Activated T-cell treated with anti-CD3 and anti-CD28 coated beads, Interleukin-2, amount 50 U/mL, for 24 hours (primary cell): ENCODE measurements around the gene ARL3.
"Not testable (repeated sequence)": the region's sequence is repeated elsewhere in the genome, so short reads cannot be mapped to it uniquely, and the experiment has no call there.

Experiments
- DNase-seq: peaks from one replicate; pipeline ENCODE4 v3.0.0-alpha.2; 2020
- H3K27ac Mint-ChIP-seq: 2 replicates; pipeline ENCODE4 v1.8.0; 2020; ENCODE audit warnings: mild to moderate bottlenecking, mixed read lengths
- H3K27me3 Mint-ChIP-seq: 2 replicates; pipeline ENCODE4 v1.8.0; 2020; ENCODE audit warnings: mixed read lengths
- H3K36me3 Mint-ChIP-seq: 2 replicates; pipeline ENCODE4 v1.8.0; 2020; ENCODE audit warnings: low read depth, mixed read lengths
- H3K4me1 Mint-ChIP-seq: 2 replicates; pipeline ENCODE4 v1.8.0; 2020; ENCODE audit warnings: low read depth, mixed read lengths
- H3K4me3 Mint-ChIP-seq: 2 replicates; pipeline ENCODE4 v1.8.0; 2020; ENCODE audit warnings: mild to moderate bottlenecking, moderate library complexity, mixed read lengths
- H3K9me3 Mint-ChIP-seq: 2 replicates; pipeline ENCODE4 v1.8.0; 2020; ENCODE audit warnings: mixed read lengths

ARL3 gene

GRCh38 chr10:102713814-102714620 is at the start of gene ARL3:
Gene ARL3, minus strand, starts transcription at chr10:102714397. Its CDS starts 122 bp downstream, at chr10:102714275.
- Mint-ChIP-seq H3K4me1 (peaks cover 66% of the 10 kb centered on the region), H3K27me3 (no peaks in the 10 kb centered on the region), H3K27ac (peak within 1 kb of the TSS; percentile 93), H3K36me3 (peaks cover 53% of the 10 kb centered on the region), H3K9me3 (no peaks in the 10 kb centered on the region), H3K4me3 (peak within 1 kb of the TSS; percentile 85)
- DNase-seq = peak; percentile 98

- Mint-ChIP-seq H3K27me3 (no peaks in the 10 kb centered on the region), H3K4me1 (peaks cover 52% of the 10 kb centered on the region), H3K36me3 (peaks cover 60% of the 10 kb centered on the region), H3K4me3 (no peak overlapping the region), H3K9me3 (no peaks in the 10 kb centered on the region), H3K27ac (peak overlapping the region; percentile 13)
- no peak for DNase-seq
Observed at GRCh38 chr10:102763037-102763607, 48.9 kb upstream of the ARL3 start.

GRCh38 chr10:102762401-102763015 is 48.3 kb upstream of the ARL3 start:
- H3K9me3 Mint-ChIP-seq = no peaks in the 10 kb centered on the region
- H3K27ac Mint-ChIP-seq = no peak overlapping the region
- no peaks in the 10 kb centered on the region for H3K27me3 Mint-ChIP-seq
- DNase-seq = no peak
- H3K36me3 Mint-ChIP-seq = peaks cover 59% of the 10 kb centered on the region
- peaks cover 48% of the 10 kb centered on the region for H3K4me1 Mint-ChIP-seq
- H3K4me3 Mint-ChIP-seq = no peak overlapping the region

GRCh38 chr10:102761981-102762380 is 47.8 kb upstream of the ARL3 start:
- Mint-ChIP-seq H3K36me3 (peaks cover 57% of the 10 kb centered on the region), H3K4me3 (no peak overlapping the region), H3K4me1 (peaks cover 46% of the 10 kb centered on the region), H3K9me3 (no peaks in the 10 kb centered on the region), H3K27ac (no peak overlapping the region), H3K27me3 (no peaks in the 10 kb centered on the region)
- no peak for DNase-seq

- Mint-ChIP-seq H3K27ac (no peak overlapping the region), H3K27me3 (no peaks in the 10 kb centered on the region), H3K4me1 (peaks cover 36% of the 10 kb centered on the region)
Observed at GRCh38 chr10:102759497-102760210, 45.5 kb upstream of the ARL3 start.

GRCh38 chr10:102758933-102759262 is 44.7 kb upstream of the ARL3 start:
- peaks cover 39% of the 10 kb centered on the region for H3K36me3 Mint-ChIP-seq
- H3K27ac Mint-ChIP-seq = peak overlapping the region; percentile 19
- H3K4me3 Mint-ChIP-seq, H3K9me3 Mint-ChIP-seq, H3K27me3 Mint-ChIP-seq, DNase-seq: not testable (repeated sequence)
- H3K4me1 Mint-ChIP-seq = peaks cover 29% of the 10 kb centered on the region

More at GRCh38 chr10:102759497-102760210, 45.5 kb upstream of the ARL3 start:
- H3K36me3 Mint-ChIP-seq = peaks cover 46% of the 10 kb centered on the region
- no peaks in the 10 kb centered on the region for H3K9me3 Mint-ChIP-seq
- no peak for DNase-seq
- H3K4me3 Mint-ChIP-seq = no peak overlapping the region

GRCh38 chr10:102758240-102758932 is 44.2 kb upstream of the ARL3 start:
- Mint-ChIP-seq H3K36me3 (peaks cover 34% of the 10 kb centered on the region), H3K27me3 (no peaks in the 10 kb centered on the region), H3K4me1 (peaks cover 32% of the 10 kb centered on the region), H3K4me3 (no peak overlapping the region), H3K27ac (peak overlapping the region; percentile 19), H3K9me3 (no peaks in the 10 kb centered on the region)
- DNase-seq = no peak

- Mint-ChIP-seq H3K4me3 (no peak overlapping the region), H3K36me3 (peaks cover 23% of the 10 kb centered on the region), H3K27ac (no peak overlapping the region), H3K9me3 (no peaks in the 10 kb centered on the region), H3K27me3 (no peaks in the 10 kb centered on the region), H3K4me1 (peaks cover 36% of the 10 kb centered on the region)
- DNase-seq = no peak
Observed at GRCh38 chr10:102757323-102757722, 43.1 kb upstream of the ARL3 start.

GRCh38 chr10:102753718-102754117 is 39.5 kb upstream of the ARL3 start:
- peak overlapping the region; percentile 5 for H3K27ac Mint-ChIP-seq
- no peaks in the 10 kb centered on the region for H3K27me3 Mint-ChIP-seq
- H3K36me3 Mint-ChIP-seq = peaks cover 12% of the 10 kb centered on the region
- no peak for DNase-seq
- H3K4me1 Mint-ChIP-seq = peaks cover 47% of the 10 kb centered on the region
- no peak overlapping the region for H3K4me3 Mint-ChIP-seq
- no peaks in the 10 kb centered on the region for H3K9me3 Mint-ChIP-seq

GRCh38 chr10:102752934-102753664 is 38.9 kb upstream of the ARL3 start:
- H3K4me1 Mint-ChIP-seq = peaks cover 46% of the 10 kb centered on the region
- DNase-seq = no peak
- no peaks in the 10 kb centered on the region for H3K9me3 Mint-ChIP-seq

GRCh38 chr10:102752266-102752930 is 38.2 kb upstream of the ARL3 start:
- Mint-ChIP-seq H3K27me3 (no peaks in the 10 kb centered on the region), H3K4me1 (peaks cover 46% of the 10 kb centered on the region), H3K27ac (no peak overlapping the region), H3K9me3 (no peaks in the 10 kb centered on the region), H3K4me3 (no peak overlapping the region), H3K36me3 (peaks cover 13% of the 10 kb centered on the region)
- DNase-seq = no peak

More at GRCh38 chr10:102752934-102753664, 38.9 kb upstream of the ARL3 start:
- no peak overlapping the region for H3K4me3 Mint-ChIP-seq
- peaks cover 13% of the 10 kb centered on the region for H3K36me3 Mint-ChIP-seq
- peak overlapping the region; percentile 5 for H3K27ac Mint-ChIP-seq
- H3K27me3 Mint-ChIP-seq = no peaks in the 10 kb centered on the region

GRCh38 chr10:102745157-102745556 is 31.0 kb upstream of the ARL3 start:
- no peak for DNase-seq
- Mint-ChIP-seq H3K27me3 (no peaks in the 10 kb centered on the region), H3K36me3 (peaks cover 21% of the 10 kb centered on the region), H3K9me3 (no peaks in the 10 kb centered on the region), H3K27ac (peak overlapping the region; percentile 90), H3K4me1 (peaks cover 45% of the 10 kb centered on the region), H3K4me3 (peak overlapping the region; percentile 99)

- no peaks in the 10 kb centered on the region for H3K27me3 Mint-ChIP-seq
- no peaks in the 10 kb centered on the region for H3K9me3 Mint-ChIP-seq
- peaks cover 21% of the 10 kb centered on the region for H3K36me3 Mint-ChIP-seq
- no peak for DNase-seq
- peaks cover 45% of the 10 kb centered on the region for H3K4me1 Mint-ChIP-seq
- H3K4me3 Mint-ChIP-seq = peak overlapping the region; percentile 99
- H3K27ac Mint-ChIP-seq = peak overlapping the region; percentile 90
Observed at GRCh38 chr10:102744374-102745051, 30.3 kb upstream of the ARL3 start.
